Astrocyte (in vitro differentiated cells and primary cell): ENCODE measurements around the gene SYNRG.

Experiments used
- CTCF ChIP-seq: IDR thresholded peaks from 2 replicates; pipeline ENCODE4 v1.5.1; 2011; ENCODE audit warnings: low read depth, mild to moderate bottlenecking, inconsistent platforms, low read length, moderate library complexity; ENCODE audit not compliant: insufficient read depth
- EZH2 ChIP-seq: IDR thresholded peaks from 2 replicates; pipeline ENCODE4 v1.6.1; 2012; ENCODE audit warnings: mild to moderate bottlenecking, low read length, inconsistent platforms; ENCODE audit not compliant: insufficient read depth

- TF ChIP-seq CTCF: no peak
- no peak for TF ChIP-seq EZH2
Observed at GRCh38 chr17:37490022-37490587, 119.1 kb downstream of the SYNRG start.
